RWPE2 (cell line): ENCODE data around the gene KLF16.

Source experiments
- ATAC-seq: fragments of 200-7000 bp; cut with Tn5 transposase; 3 replicates; pipeline ENCODE4 v1.9.1; 2021; ENCODE audit warnings: low read depth
- DNase-seq: peaks from one replicate; pipeline ENCODE4 v3.0.0-alpha.2; 2020; ENCODE audit warnings: low spot score
- H3K27ac ChIP-seq: fragments of 450-650 bp; 2 replicates; pipeline ENCODE4 v1.5.1; 2017; ENCODE audit warnings: mild to moderate bottlenecking; ENCODE audit not compliant: poor library complexity, severe bottlenecking
- H3K27me3 ChIP-seq: fragments of 250-450 bp; sonication (Bioruptor Pico); 2 replicates; pipeline ENCODE4 v1.5.1; 2021; ENCODE audit warnings: mild to moderate bottlenecking, moderate library complexity; ENCODE audit not compliant: insufficient read depth, poor library complexity, severe bottlenecking
- H3K36me3 ChIP-seq: fragments of 250-450 bp; sonication (Bioruptor Pico); 2 replicates; pipeline ENCODE4 v1.5.1; 2020; ENCODE audit warnings: low read depth, mild to moderate bottlenecking, moderate library complexity
- H3K4me1 ChIP-seq: fragments of 250-450 bp; sonication (Bioruptor Pico); 2 replicates; pipeline ENCODE4 v1.5.1; 2021; ENCODE audit warnings: mild to moderate bottlenecking, moderate library complexity; ENCODE audit not compliant: insufficient read depth, poor library complexity, severe bottlenecking
- H3K4me3 ChIP-seq: fragments of 250-450 bp; sonication (Bioruptor Pico); 2 replicates; pipeline ENCODE4 v1.5.1; 2021; ENCODE audit warnings: mild to moderate bottlenecking, moderate library complexity; ENCODE audit not compliant: severe bottlenecking
- H3K9me3 ChIP-seq: fragments of 250-450 bp; sonication (Bioruptor Pico); 2 replicates; pipeline ENCODE4 v1.5.1; 2021; ENCODE audit warnings: mild to moderate bottlenecking, moderate library complexity; ENCODE audit not compliant: severe bottlenecking
- TF ChIP-seq, protein P1 (sequence below): fragments of 450-650 bp; IDR thresholded peaks from one replicate; pipeline ENCODE4 v1.5.1; 2017; ENCODE audit warnings: mild to moderate bottlenecking, moderate library complexity; ENCODE audit not compliant: poor library complexity, severe bottlenecking

Gene KLF16

DNA sequence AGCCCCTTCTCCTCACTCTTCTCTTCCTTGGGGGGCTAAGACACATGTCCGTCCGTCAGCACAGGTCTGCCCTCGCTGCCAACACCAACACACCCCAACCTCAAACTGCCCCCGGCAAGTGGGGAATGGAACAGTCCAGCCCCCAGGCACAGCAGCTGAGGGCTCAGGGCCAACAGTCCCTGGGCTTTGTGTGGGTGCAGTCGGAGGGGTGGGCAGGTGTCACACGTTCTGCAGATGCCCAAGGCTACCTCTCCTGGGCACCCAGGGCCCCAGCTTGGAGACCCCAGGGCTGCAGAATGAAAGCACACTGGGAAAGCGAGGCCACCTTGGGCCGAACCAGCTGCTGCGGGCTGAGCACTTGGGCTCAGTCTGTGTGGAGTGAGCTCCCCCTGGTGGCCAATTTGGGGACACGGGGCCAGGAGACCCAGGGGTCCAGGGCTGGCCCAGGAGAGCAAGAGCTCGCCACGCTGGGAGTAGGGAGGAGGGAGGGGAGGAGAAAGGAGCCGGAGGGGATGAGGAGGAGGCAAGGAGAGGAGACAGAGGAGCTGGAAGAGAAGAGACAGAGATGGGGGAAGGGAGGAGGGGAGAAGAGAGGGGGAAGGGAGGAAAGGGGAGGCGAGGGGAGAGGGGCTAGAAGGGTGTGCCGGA lies 37.3 kb downstream of the KLF16 start:
- DNase-seq (no peak), ATAC-seq (peak; percentile 77)
- TF ChIP-seq, protein P1, sequence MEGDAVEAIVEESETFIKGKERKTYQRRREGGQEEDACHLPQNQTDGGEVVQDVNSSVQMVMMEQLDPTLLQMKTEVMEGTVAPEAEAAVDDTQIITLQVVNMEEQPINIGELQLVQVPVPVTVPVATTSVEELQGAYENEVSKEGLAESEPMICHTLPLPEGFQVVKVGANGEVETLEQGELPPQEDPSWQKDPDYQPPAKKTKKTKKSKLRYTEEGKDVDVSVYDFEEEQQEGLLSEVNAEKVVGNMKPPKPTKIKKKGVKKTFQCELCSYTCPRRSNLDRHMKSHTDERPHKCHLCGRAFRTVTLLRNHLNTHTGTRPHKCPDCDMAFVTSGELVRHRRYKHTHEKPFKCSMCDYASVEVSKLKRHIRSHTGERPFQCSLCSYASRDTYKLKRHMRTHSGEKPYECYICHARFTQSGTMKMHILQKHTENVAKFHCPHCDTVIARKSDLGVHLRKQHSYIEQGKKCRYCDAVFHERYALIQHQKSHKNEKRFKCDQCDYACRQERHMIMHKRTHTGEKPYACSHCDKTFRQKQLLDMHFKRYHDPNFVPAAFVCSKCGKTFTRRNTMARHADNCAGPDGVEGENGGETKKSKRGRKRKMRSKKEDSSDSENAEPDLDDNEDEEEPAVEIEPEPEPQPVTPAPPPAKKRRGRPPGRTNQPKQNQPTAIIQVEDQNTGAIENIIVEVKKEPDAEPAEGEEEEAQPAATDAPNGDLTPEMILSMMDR: peak; percentile 76
- Histone ChIP-seq H3K4me1 (no peaks in the 10 kb centered on the region), H3K4me3 (no peak overlapping the region), H3K27me3 (no peaks in the 10 kb centered on the region), H3K27ac (no peak overlapping the region), H3K9me3 (no peaks in the 10 kb centered on the region), H3K36me3 (peaks cover 35% of the 10 kb centered on the region)

DNA sequence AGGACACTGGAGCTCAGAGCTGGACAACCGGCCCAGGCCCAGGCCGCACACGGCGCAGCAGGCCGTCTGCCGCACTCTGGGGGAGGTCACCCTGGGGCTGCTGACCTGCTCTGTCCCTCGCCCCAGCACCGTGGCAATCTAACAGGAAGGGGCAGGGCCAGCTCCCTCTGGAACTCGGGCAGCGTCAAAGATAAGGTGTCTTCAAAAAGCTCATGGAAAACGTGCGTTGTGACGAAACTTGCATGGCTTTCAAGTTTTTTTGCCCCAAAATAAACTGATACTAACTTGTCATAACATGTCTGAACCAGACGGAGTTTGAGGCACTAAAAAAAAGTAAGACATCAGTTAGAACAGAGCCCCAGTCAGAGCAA lies 39.1 kb downstream of the KLF16 start:
- no peak for ATAC-seq
- Histone ChIP-seq H3K9me3 (no peaks in the 10 kb centered on the region), H3K4me1 (no peaks in the 10 kb centered on the region), H3K36me3 (peaks cover 37% of the 10 kb centered on the region), H3K27ac (no peak overlapping the region), H3K4me3 (no peak overlapping the region), H3K27me3 (no peaks in the 10 kb centered on the region)
- TF ChIP-seq, protein P1: no peak
- DNase-seq: no peak

- Histone ChIP-seq H3K36me3 (peaks cover 40% of the 10 kb centered on the region), H3K27ac (no peak overlapping the region)
- no peak for DNase-seq
Measured at GRCh38 chr19:1823539-1824251, 39.7 kb downstream of the KLF16 start.

GRCh38 chr19:1823020-1823419 lies 40.4 kb downstream of the KLF16 start:
- no peaks in the 10 kb centered on the region for H3K4me1 ChIP-seq

More at GRCh38 chr19:1823539-1824251, 39.7 kb downstream of the KLF16 start:
- ATAC-seq: no peak
- Histone ChIP-seq H3K9me3 (no peaks in the 10 kb centered on the region), H3K27me3 (no peaks in the 10 kb centered on the region), H3K4me3 (no peak overlapping the region), H3K4me1 (no peaks in the 10 kb centered on the region)
- TF ChIP-seq, protein P1: no peak

More at GRCh38 chr19:1823020-1823419, 40.4 kb downstream of the KLF16 start:
- Histone ChIP-seq H3K27ac (no peak overlapping the region), H3K4me3 (no peak overlapping the region), H3K36me3 (peaks cover 45% of the 10 kb centered on the region), H3K27me3 (no peaks in the 10 kb centered on the region), H3K9me3 (no peaks in the 10 kb centered on the region)
- DNase-seq: no peak
- TF ChIP-seq, protein P1: no peak
- no peak for ATAC-seq
